Activated T-helper 2 cell treated with anti-CD3 and anti-CD28 coated beads, Interferon-gamma antibody, Interleukin-2, Interleukin-4, amounts not matched to agents 10 μg/mL and 5 μg/mL and 100 μg/mL, durations not matched to agents 14 hours and 24 hours and 36 hours (primary cell): Measurements from ENCODE around the gene CD72. TPM values are rescaled to one million over a fixed set of nuclear protein-coding genes. Genes with fewer than 3 reads are reported as not detected.
A peak's percentile ranks its signal among the peaks of the same experiment; 100 is the strongest.

ENCODE experiments used
- DNase-seq: peaks from one replicate; pipeline ENCODE4 v3.0.0; 2021; ENCODE audit warnings: low spot score
- H3K27ac Mint-ChIP-seq: one replicate; pipeline ENCODE4 v1.8.0; 2021; ENCODE audit warnings: mixed read lengths
- H3K27me3 Mint-ChIP-seq: one replicate; pipeline ENCODE4 v1.8.0; 2021; ENCODE audit warnings: low read depth, mixed read lengths
- H3K36me3 Mint-ChIP-seq: one replicate; pipeline ENCODE4 v1.8.0; 2021; ENCODE audit warnings: low read depth, mixed read lengths
- H3K4me1 Mint-ChIP-seq: one replicate; pipeline ENCODE4 v1.8.0; 2021; ENCODE audit warnings: low read depth, mixed read lengths
- H3K4me3 Mint-ChIP-seq: one replicate; pipeline ENCODE4 v1.8.0; 2021; ENCODE audit warnings: low read depth, mild to moderate bottlenecking, moderate library complexity, mixed read lengths
- H3K9me3 Mint-ChIP-seq: one replicate; pipeline ENCODE4 v1.8.0; 2021; ENCODE audit warnings: mixed read lengths
- intact Hi-C: fragments of 100-400 bp; cut with micrococcal nuclease; formaldehyde crosslinking; loops from one replicate; pipeline ENCODE4 v1.15.1; 2023
- total RNA-seq: library from RNA; stranded (reverse); gene quantifications from 2 replicates; pipeline ENCODE4 v1.2.3, GENCODE V29; 2022

Gene CD72, protein sequence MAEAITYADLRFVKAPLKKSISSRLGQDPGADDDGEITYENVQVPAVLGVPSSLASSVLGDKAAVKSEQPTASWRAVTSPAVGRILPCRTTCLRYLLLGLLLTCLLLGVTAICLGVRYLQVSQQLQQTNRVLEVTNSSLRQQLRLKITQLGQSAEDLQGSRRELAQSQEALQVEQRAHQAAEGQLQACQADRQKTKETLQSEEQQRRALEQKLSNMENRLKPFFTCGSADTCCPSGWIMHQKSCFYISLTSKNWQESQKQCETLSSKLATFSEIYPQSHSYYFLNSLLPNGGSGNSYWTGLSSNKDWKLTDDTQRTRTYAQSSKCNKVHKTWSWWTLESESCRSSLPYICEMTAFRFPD
- 11.3 and 11.4 TPM in 2 replicates for total RNA-seq

DNA sequence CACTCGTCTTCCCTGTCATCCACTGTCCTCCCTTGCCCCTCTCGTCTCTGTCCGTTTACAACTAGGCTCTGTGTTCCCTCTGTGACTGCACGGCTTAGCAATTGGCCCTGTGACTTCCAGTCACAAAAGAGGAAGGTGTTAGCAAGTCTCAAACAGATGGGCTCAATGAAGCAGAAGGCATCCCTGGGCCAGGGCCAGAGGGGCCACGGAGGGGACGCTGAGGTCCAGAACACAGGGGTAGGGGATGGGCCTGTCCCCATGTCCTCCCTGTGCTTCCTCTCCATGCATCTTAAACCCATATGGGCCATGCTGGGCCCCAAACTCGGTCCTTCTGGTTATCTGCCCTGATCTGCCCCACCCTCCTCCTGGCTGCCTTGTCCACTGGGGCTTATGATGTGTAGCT, at the start of gene CD72:
CD72 (minus strand) TSS at position 89 of the 403 bp plus-strand sequence. CDS start 110 bp downstream, outside the sequence.
- Mint-ChIP-seq H3K4me3 (peak within 1 kb of the TSS; percentile 80), H3K9me3 (no peaks in the 10 kb centered on the region), H3K36me3 (peaks cover 9% of the 10 kb centered on the region), H3K4me1 (peaks cover 64% of the 10 kb centered on the region), H3K27me3 (no peaks in the 10 kb centered on the region), H3K27ac (peak within 1 kb of the TSS; percentile 95)
- intact Hi-C loops, result loop anchor here (2.0 kb wide), 2 partner anchors 16 to 28 kb away; no protein-coding TSS in a partner anchor
- DNase-seq, result no peak

DNA sequence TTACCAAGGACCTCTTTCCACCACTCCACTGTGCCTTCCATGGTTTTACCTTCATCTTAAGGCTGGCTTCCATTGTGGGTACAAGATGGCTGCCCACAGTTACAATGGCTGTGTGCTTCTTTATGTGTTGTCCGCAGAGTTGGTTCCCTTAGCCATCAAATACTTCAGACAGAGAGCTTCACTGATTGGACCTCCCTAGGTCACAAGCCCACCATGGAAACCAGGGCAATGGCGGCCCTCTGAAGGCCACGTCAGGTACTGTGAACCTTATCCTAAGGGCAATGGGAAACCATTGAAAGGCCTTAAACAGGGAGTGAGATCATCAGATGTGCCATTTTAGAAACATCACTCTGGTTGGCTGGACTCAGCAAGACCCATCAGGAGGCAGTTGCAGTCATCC, 49.7 kb upstream of the CD72 start:
- no peak for DNase-seq
- no peaks in the 10 kb centered on the region for H3K9me3 Mint-ChIP-seq
- H3K27me3 Mint-ChIP-seq, result peaks cover 6% of the 10 kb centered on the region
- H3K27ac Mint-ChIP-seq, result no peak overlapping the region
- no peak overlapping the region for H3K4me3 Mint-ChIP-seq
- intact Hi-C loops, result no loop called here
- H3K4me1 Mint-ChIP-seq, result peaks cover 21% of the 10 kb centered on the region
- peaks cover 5% of the 10 kb centered on the region for H3K36me3 Mint-ChIP-seq

DNA sequence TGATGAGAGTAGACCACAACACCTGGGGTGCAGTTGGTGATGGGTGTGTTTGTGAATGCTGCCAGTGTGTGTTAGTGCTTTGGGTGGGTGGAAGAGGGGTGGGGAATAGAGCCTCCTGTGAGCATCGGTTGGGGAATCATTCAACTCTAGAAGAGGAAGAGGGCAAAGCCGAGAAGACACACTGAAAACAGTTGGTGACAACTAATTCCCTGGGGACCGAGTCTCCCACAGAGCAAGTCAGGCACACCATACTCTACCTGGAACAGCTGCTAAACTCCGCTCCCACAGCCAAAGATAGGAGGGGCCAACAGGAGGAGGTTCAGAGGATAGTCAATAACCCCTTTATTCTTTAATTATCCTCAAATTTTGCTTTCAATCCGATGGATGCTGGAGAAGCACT, 48.3 kb upstream of the CD72 start:
- H3K27ac Mint-ChIP-seq, result no peak overlapping the region
- no peak for DNase-seq
- intact Hi-C loops, result no loop called here
- no peaks in the 10 kb centered on the region for H3K9me3 Mint-ChIP-seq
- H3K27me3 Mint-ChIP-seq, result peaks cover 2% of the 10 kb centered on the region
- no peak overlapping the region for H3K4me3 Mint-ChIP-seq
- H3K4me1 Mint-ChIP-seq, result peaks cover 35% of the 10 kb centered on the region
- H3K36me3 Mint-ChIP-seq, result peaks cover 16% of the 10 kb centered on the region

DNA sequence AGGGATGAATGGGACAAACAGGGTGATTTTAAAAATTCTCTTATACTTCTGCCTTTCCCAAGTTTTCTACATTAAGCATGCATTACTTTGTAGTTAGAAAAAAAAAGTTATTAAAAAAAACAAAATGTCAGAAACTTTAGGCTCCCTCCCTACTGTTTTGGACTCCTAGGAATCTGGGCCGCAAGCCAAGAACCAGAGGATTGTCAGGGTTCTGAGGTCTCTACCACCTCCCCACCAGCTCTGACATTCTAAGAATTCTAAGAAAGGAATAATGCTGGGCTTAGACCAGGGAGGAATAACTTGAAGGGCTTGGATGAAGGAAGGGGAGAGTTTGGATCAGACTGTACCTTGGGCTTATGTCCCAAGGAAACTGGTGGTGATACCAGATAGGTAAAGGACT, 47.8 kb upstream of the CD72 start:
- DNase-seq, result no peak
- Mint-ChIP-seq H3K4me3 (peak overlapping the region; percentile 85), H3K36me3 (peaks cover 17% of the 10 kb centered on the region), H3K9me3 (no peaks in the 10 kb centered on the region), H3K4me1 (peaks cover 38% of the 10 kb centered on the region), H3K27me3 (peaks cover 2% of the 10 kb centered on the region), H3K27ac (peak overlapping the region; percentile 18)
- intact Hi-C loops, result no loop called here

DNA sequence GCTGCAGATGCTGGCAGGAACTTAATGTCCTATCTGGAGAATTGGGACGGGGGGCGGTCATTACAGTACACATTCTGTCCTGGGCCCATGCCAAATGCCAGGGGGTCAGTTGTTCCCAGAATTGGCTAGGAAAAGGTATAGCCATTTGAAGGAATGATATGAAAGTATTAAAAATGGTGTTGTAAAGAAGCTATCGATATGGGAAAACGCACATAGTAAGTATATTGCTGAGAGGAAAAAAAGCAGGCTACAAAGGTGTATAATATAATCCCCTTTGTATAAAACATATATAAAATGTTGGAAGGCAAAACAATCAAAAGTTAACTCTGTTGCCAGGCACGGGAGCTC, 47.2 kb upstream of the CD72 start:
- H3K27me3 Mint-ChIP-seq, result peaks cover under 1% of the 10 kb centered on the region
- H3K27ac Mint-ChIP-seq, result peak overlapping the region; percentile 63
- H3K36me3 Mint-ChIP-seq, result peaks cover 23% of the 10 kb centered on the region
- H3K9me3 Mint-ChIP-seq, result no peaks in the 10 kb centered on the region
- intact Hi-C loops, result no loop called here
- H3K4me1 Mint-ChIP-seq, result peaks cover 44% of the 10 kb centered on the region
- DNase-seq, result no peak
- peak overlapping the region; percentile 85 for H3K4me3 Mint-ChIP-seq

DNA sequence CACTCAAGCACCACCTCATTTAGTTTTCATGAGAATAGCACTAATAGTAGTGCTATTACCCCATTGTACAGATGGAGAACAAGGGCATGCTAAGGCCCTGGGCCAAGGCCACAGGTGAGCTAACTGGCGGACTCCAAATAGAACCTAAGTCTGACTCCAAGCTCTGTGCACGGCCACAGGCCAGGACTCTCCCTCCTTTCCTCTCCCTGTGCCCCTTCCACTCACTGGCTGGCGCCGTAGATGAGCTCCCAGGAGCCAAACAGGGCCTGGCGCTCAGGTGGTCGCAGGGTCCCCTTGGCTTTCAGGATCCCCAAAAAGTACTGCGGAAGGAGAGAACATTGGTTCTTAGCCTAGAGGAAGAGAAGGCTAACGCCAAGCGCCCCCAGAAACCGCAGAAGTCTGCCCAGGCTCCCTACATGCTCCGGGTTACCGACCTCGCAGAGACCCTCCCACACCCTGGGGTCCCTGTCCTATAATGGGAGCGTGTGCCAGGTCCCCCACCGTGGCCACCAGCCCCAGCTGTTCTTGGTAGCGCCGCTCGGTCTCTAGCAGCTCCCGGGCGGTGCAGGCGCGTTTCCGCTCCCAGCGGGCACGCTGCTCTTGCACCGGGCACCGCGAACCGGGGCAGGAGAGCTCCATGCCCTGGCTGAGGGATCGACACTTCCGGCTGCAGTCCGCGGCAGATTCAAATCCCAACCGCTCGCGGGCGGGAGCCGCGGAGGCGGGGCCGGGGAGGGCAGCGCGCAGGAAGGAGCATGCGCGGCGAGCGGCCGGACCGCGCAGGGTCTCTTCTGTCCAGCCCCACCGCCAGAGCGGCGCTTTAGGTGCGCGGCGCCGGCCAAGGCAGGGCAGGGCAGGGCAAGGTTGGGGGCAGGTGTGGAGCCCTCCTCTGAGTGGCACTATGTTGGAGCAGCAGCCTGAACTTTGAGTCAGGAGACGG, 46.6 kb upstream of the CD72 start, which contains the start of gene ARHGEF39:
ARHGEF39 (minus strand) TSS at position 665 of the 940 bp plus-strand sequence; CDS start at position 639, 26 bp downstream.
- H3K4me1 Mint-ChIP-seq, result peaks cover 48% of the 10 kb centered on the region
- DNase-seq, result peak; percentile 76
- no peaks in the 10 kb centered on the region for H3K9me3 Mint-ChIP-seq
- no peaks in the 10 kb centered on the region for H3K27me3 Mint-ChIP-seq
- intact Hi-C loops, result no loop called here
- H3K4me3 Mint-ChIP-seq, result peak within 1 kb of the TSS; percentile 85
- H3K27ac Mint-ChIP-seq, result peak within 1 kb of the TSS; percentile 64
- H3K36me3 Mint-ChIP-seq, result peaks cover 29% of the 10 kb centered on the region

DNA sequence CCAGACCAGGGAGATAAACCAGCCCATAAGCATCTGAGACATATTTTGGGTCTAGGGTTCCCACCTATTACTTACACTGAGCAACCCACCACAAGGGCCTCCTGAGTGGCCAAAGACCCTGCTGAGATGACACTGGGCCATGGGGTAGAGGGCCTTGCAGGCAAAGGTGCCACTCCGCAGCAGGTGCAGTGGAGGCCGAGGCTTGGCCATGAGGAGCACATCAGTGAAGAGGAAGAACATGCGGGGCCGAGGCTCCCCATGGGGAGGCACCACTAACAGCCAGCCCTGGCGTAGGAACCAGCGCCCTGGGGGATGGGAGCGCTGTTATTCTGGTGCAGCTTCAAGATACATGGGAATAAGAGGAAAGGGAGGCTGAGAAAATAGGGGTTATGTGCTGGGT, 44.2 kb upstream of the CD72 start:
- H3K4me1 Mint-ChIP-seq, result peaks cover 63% of the 10 kb centered on the region
- H3K27me3 Mint-ChIP-seq, result peaks cover 3% of the 10 kb centered on the region
- intact Hi-C loops, result no loop called here
- peak overlapping the region; percentile 74 for H3K27ac Mint-ChIP-seq
- H3K4me3 Mint-ChIP-seq, result peak overlapping the region; percentile 61
- peaks cover 38% of the 10 kb centered on the region for H3K36me3 Mint-ChIP-seq
- H3K9me3 Mint-ChIP-seq, result no peaks in the 10 kb centered on the region
- DNase-seq, result no peak

DNA sequence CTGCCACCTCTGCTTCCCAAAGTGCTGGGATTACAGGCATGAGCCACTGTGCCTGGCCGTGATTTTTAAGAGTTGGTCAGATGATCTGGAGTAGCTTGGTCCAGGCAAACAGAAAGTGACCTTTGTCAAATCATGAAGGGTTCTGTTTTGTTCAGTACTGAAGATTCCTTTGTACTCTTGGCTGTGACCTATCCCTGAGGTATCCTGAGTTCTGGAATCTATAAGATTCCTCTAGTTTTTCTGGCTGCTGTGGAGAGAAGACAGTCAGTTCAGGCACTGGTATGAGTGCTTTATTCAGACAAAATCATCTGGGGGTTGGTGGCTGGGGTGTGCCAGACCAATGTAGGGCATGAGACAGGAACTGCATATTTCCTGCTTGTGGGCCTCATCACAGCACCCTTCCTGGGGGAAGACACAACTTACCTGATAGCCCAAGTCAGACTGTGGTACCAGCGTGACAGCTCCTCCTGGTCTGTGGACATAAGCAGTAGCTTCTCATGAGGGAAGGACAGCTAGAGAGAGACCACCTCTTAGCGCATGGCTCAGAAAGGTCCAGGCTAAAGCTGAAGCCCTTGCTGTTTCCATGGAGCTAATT, 43.6 kb upstream of the CD72 start:
- Mint-ChIP-seq H3K27me3 (peaks cover 3% of the 10 kb centered on the region), H3K4me1 (peaks cover 68% of the 10 kb centered on the region), H3K9me3 (no peaks in the 10 kb centered on the region), H3K27ac (peak overlapping the region; percentile 31), H3K4me3 (no peak overlapping the region), H3K36me3 (peaks cover 38% of the 10 kb centered on the region)
- no peak for DNase-seq
- intact Hi-C loops, result no loop called here

DNA sequence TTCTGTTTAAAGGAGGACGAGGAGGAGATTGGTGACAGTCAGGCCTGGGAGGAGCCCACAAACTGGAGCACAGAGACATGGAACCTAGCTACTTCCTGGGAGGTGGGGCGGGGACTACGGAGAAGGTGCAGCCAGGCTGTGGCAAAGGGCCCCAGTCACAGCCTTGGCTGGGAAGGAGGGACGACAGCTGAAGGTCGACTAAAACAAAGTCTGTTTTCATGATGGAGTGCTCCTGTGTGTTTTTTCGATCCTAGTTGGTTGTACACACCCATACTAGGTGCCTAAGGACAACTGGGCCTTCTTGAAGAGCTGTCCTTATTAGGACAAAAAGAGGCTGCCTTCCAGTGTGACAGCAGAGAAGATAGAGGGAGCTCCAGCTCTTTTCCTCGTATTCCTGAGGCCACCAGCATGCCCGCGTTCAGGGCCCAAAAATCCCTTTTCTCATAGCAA, 42.8 kb upstream of the CD72 start:
- H3K9me3 Mint-ChIP-seq, result no peaks in the 10 kb centered on the region
- H3K27me3 Mint-ChIP-seq, result peaks cover 3% of the 10 kb centered on the region
- H3K4me1 Mint-ChIP-seq, result peaks cover 72% of the 10 kb centered on the region
- peaks cover 38% of the 10 kb centered on the region for H3K36me3 Mint-ChIP-seq
- peak overlapping the region; percentile 24 for H3K27ac Mint-ChIP-seq
- intact Hi-C loops, result no loop called here
- H3K4me3 Mint-ChIP-seq, result peak overlapping the region; percentile 26
- no peak for DNase-seq

DNA sequence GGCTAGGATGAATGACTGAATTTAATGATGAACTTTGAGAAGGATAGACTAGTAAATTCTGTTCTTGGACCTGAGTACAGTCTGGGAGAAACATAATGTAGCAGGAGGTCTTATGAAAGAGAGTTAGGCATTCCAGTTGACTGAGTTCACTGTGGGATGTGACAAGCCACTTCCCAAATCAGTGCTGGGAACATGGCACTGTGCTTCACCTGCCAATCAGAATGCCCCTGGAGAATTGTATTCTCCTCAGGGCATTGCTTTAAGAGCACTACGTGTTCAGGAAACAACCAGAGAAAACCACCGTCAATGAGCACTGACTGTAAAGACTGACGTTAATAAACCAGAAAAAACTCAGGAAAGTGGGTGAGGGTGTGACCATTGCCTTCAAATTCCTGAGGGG, 41.1 kb upstream of the CD72 start:
- Mint-ChIP-seq H3K27ac (peak overlapping the region; percentile 76), H3K4me1 (peaks cover 67% of the 10 kb centered on the region), H3K27me3 (peaks cover 3% of the 10 kb centered on the region), H3K4me3 (peak overlapping the region; percentile 85), H3K36me3 (peaks cover 38% of the 10 kb centered on the region), H3K9me3 (no peaks in the 10 kb centered on the region)
- no peak for DNase-seq
- intact Hi-C loops, result no loop called here

DNA sequence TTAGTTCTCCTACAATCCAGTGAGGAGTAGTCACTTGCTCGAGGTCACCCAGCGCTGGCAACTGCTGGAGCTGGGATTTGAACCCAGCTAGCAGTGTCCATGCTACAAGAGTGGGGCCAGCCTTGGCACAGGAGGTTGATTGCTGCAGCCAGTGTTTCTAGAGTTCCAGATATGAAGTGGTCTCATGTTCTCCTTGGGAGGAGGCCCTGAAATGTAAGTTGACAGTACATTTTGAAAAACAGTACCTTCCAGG, 40.7 kb upstream of the CD72 start:
- no peak for DNase-seq
- Mint-ChIP-seq H3K4me1 (peaks cover 62% of the 10 kb centered on the region), H3K27me3 (peaks cover 3% of the 10 kb centered on the region), H3K4me3 (peak overlapping the region; percentile 85), H3K9me3 (no peaks in the 10 kb centered on the region), H3K36me3 (peaks cover 38% of the 10 kb centered on the region), H3K27ac (peak overlapping the region; percentile 76)
- intact Hi-C loops, result loop anchor here (1.0 kb wide), 2 partner anchors 55 to 73 kb away; partner anchors contain the start of genes CREB3 and TLN1

DNA sequence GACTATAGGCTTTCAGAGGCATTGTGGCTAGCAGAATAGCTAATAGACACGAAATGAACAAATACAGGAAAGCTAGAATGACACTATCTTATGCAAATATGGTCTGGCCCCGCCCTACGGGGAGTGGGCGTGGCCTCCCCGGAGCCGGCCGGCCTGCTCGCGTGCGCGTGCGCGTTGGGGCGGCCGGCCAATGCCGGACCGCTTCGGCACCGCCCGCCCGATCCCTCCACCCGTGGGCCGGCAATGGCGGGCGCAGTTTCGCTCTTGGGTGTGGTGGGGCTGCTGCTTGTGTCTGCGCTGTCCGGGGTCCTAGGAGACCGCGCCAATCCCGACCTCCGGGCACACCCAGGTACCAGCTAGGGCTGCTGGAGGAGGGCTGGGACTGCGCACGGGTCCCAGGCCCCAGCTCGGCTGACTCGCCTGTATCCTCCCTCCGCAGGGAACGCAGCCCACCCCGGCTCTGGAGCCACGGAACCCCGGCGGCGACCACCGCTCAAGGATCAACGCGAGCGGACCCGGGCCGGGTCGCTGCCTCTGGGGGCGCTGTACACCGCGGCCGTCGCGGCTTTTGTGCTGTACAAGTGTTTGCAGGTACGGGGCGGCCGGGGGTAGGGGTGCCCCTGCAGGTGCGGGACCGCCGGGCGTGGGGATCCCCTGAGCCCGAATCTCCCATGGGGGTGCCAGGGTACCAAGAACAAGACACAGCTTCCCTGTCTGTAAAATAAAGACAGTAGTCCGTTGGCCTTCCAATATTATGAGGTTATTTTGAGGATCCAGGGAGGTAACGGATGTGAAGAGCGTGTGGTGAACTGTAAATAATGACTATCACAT, 40.1 kb upstream of the CD72 start, which contains the start of gene CCDC107:
CCDC107 (plus strand) TSS at position 156 of the 831 bp plus-strand sequence; CDS start at position 244, 88 bp downstream.
- intact Hi-C loops, result loop anchor here (1.0 kb wide), 2 partner anchors 54 to 74 kb away; partner anchors contain the start of genes CREB3 and TLN1
- peak within 1 kb of the TSS; percentile 85 for H3K4me3 Mint-ChIP-seq
- H3K36me3 Mint-ChIP-seq, result peaks cover 37% of the 10 kb centered on the region
- H3K27ac Mint-ChIP-seq, result peak within 1 kb of the TSS; percentile 98
- H3K9me3 Mint-ChIP-seq, result no peaks in the 10 kb centered on the region
- DNase-seq, result peak; percentile 78
- peaks cover 58% of the 10 kb centered on the region for H3K4me1 Mint-ChIP-seq
- H3K27me3 Mint-ChIP-seq, result peaks cover 3% of the 10 kb centered on the region
